Tibial nerve (tissue), 4 donors: Measurements from ENCODE around the gene TMEM53.

Experiments used
- EP300 ChIP-seq, 2 donors: sonication (generic); formaldehyde crosslinking; IDR thresholded peaks; one replicate each; pipeline ENCODE4 v1.6.1; 2017; ENCODE audit warnings: antibody characterized with exemption in 2 of 2, mild to moderate bottlenecking in 1 of 2
- POLR2A ChIP-seq, 2 donors: fragments of 450-650 bp; IDR thresholded peaks; one replicate each; pipeline ENCODE4 v1.6.1; 2017; ENCODE audit warnings: antibody characterized with exemption in 2 of 2, mild to moderate bottlenecking in 2 of 2, moderate library complexity in 2 of 2
- TF ChIP-seq, protein P1 (sequence below), 5 experiments: fragments of 200-600 bp in 3 of 5; fragments of 450-650 bp in 2 of 5; sonication (generic) in 3 of 5; IDR thresholded peaks; one replicate each; pipeline ENCODE4 v1.5.1; 2016 to 2019; ENCODE audit warnings: antibody characterized with exemption in 5 of 5, mild to moderate bottlenecking in 3 of 5, moderate library complexity in 2 of 5

DNA sequence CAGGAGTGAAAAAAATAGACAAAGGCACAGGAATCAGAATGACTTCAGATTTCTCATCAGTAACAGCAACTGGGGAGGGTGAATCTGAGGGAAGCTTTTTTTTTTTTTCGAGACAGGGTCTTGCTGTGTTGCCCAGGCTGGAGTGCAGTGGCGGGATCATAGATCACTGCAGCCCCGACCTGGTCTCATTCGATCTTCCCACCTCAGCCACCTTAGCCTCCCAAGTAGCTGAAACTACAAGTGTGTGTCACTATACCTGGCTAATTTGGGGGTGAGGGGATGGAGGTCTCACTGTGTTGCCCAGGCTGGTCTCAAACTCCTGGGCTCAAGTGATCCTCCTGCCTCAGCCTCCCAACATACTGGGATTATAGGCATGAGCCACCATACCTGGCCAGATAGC is 10.9 kb upstream of the TMEM53 start:
- TF ChIP-seq, protein P1, sequence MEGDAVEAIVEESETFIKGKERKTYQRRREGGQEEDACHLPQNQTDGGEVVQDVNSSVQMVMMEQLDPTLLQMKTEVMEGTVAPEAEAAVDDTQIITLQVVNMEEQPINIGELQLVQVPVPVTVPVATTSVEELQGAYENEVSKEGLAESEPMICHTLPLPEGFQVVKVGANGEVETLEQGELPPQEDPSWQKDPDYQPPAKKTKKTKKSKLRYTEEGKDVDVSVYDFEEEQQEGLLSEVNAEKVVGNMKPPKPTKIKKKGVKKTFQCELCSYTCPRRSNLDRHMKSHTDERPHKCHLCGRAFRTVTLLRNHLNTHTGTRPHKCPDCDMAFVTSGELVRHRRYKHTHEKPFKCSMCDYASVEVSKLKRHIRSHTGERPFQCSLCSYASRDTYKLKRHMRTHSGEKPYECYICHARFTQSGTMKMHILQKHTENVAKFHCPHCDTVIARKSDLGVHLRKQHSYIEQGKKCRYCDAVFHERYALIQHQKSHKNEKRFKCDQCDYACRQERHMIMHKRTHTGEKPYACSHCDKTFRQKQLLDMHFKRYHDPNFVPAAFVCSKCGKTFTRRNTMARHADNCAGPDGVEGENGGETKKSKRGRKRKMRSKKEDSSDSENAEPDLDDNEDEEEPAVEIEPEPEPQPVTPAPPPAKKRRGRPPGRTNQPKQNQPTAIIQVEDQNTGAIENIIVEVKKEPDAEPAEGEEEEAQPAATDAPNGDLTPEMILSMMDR (IDR thresholded peaks at IDR 0.05): no peak
- TF ChIP-seq POLR2A (IDR thresholded peaks at IDR 0.05) (no peak), EP300 (IDR thresholded peaks at IDR 0.05) (no peak)
